ENCODE measurements around the gene POU1F1.

Gene POU1F1, protein sequence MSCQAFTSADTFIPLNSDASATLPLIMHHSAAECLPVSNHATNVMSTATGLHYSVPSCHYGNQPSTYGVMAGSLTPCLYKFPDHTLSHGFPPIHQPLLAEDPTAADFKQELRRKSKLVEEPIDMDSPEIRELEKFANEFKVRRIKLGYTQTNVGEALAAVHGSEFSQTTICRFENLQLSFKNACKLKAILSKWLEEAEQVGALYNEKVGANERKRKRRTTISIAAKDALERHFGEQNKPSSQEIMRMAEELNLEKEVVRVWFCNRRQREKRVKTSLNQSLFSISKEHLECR

DNA sequence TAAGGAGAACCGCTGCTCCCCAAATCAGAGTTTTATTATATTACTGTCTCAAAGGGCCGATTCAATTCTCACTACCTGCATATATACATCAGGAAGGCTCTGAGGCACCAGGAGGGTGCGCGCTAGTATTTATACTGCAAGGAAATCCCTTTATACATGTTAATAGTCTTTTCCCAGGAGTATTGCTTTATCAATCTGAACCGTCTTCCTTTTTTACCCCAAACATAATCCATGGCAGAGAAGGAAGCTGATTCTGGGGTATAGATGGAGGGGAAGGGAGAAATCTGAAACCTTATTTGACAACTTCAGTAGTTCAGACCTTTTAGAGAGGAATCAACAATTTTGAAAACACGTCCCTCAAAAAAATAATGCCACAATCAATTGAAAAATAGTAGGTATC lies at the start of gene POU1F1:
Gene POU1F1 (minus strand): TSS at position 101 of the 400 bp plus-strand sequence. CDS start 122 bp downstream, outside the sequence.
- TF ChIP-seq, protein P1, sequence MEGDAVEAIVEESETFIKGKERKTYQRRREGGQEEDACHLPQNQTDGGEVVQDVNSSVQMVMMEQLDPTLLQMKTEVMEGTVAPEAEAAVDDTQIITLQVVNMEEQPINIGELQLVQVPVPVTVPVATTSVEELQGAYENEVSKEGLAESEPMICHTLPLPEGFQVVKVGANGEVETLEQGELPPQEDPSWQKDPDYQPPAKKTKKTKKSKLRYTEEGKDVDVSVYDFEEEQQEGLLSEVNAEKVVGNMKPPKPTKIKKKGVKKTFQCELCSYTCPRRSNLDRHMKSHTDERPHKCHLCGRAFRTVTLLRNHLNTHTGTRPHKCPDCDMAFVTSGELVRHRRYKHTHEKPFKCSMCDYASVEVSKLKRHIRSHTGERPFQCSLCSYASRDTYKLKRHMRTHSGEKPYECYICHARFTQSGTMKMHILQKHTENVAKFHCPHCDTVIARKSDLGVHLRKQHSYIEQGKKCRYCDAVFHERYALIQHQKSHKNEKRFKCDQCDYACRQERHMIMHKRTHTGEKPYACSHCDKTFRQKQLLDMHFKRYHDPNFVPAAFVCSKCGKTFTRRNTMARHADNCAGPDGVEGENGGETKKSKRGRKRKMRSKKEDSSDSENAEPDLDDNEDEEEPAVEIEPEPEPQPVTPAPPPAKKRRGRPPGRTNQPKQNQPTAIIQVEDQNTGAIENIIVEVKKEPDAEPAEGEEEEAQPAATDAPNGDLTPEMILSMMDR (IDR thresholded peaks at IDR 0.05) = no peak

DNA sequence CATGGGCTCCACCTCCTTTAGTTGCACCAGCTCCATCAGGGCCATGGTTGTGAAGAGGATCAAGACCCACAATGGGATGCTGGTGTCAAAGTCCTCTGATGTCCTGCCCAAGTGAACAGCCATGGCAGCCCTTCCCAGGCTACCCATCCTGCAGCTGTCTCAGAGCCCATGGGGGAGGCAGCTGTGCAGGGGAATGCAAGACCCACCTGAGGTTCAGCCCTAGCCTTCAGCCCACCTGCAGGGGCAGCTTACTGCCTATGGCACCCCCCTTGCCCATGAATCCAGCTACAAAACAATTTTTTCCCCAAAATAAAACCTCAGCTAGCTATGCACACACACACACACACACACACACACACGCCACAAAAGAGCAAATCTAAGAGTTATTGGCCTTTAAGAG lies 48.2 kb upstream of the POU1F1 start:
- TF ChIP-seq, protein P1 (IDR thresholded peaks at IDR 0.05) = no peak

DNA sequence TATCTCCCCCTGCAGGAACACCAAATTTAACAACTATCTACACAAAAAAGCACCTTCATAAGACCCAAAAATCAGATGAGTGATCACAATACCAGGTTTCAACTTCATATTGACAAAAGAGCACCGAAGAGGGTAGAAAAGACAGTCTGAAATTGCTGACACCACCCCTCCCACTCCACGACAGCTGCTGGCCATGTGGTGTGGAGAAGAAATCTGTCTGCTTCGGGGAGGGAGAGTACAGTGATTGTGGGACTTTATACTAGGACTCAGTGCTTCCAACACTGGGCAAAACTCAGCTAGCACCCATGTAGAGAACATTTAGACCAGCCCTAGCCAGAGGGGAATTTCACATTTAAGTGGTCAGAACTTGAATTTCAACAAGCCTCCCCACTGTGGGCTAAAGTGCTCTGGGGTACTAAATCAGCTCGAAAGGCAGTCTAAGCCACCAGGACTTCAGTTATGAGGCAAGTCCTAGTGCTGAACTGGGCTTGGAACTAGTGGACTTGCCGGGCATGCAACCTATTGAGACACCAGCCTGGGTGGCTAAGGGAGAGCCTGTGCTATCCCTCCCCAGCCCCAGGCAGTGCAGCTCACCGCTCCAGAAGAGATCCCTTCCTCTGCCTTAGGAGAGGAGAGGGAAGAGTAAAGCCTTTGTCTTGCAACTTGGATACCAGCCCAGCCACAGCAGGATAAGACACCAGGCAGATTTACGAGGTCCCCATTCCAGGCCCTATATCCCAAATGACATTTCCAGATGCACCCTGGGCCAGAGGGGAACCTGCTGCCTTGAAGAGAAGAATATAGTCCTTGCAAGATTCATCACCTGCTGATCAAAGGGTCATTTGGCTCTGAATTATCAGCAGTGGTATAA lies 44.6 kb upstream of the POU1F1 start:
- TF ChIP-seq, protein P1 (IDR thresholded peaks at IDR 0.05) = no peak

DNA sequence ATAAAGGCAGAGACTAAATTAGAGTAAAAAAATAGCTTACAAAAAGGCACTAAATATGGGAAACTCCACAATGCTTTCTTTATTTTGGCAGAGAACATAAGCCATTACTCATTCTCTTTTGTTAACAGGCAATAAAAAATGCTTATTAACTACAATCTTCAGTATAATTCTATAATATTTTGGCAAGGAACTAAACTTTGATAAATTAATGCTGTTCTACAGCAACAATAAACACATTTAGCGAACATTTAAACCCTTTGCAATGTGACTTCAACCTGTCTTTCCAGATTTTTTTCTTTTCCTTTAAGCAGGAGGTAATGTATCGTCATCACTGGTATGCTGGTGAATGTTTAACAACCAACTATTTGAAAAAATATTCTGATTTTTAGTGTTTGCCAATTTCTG lies 42.2 kb upstream of the POU1F1 start:
- TF ChIP-seq, protein P1 (IDR thresholded peaks at IDR 0.05) = no peak

DNA sequence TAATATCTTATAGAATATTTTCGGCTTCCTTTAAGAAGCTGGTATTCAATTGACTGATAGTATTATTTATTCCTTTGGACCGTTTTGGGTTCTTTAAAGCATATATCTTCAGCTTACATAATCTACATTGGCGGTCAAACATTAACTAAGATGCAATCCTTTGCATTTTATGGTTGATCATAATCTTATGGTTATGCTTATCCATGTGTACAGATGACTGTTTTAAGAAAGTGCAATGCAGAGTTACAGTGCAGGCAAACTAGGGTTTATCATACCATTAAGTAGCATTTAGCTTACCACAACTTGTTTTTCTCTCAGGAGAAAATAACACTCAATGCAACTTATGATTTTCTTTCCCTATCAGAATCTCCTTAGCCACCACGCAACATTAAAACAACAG lies 41.4 kb upstream of the POU1F1 start:
- TF ChIP-seq, protein P1 (IDR thresholded peaks at IDR 0.05) = no peak

DNA sequence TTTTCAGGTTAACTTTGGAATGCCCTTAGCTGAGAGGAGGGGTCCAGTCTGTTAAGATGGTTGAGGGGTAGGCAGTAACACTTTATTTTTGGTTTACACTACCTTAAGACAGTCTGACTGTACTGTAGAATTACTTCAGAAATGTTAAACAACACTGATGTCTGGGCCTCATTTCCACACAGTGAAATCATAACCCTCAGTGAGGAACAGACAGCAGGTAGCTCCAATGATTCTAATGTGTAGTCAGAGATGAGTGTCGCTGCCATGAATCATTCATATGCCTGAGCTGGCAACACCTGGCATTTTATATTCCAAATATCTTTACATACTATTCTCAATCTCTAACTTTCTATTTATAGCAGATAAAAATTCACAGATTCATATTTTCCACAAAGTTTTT lies 37.3 kb upstream of the POU1F1 start:
- TF ChIP-seq, protein P1 (IDR thresholded peaks at IDR 0.05) = no peak

DNA sequence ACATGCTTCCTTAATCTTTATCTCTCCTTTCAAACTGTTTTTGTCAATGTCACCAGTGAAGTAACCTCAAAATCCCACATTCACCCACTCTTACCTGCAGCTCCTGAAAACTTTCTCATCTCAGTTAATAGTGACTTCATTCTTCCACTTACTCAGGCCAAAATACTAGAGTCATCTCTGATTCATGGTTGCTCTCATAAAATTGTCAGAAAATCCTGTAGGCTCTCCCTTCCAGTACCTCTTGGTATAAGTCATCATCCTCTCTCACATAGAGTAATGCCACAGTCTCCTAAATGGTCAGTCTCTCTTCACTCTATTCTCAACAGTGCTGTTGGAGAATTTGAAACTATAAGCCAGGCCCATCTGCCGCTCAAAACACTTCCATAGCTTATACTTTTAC lies 34.9 kb upstream of the POU1F1 start:
- TF ChIP-seq, protein P1 (IDR thresholded peaks at IDR 0.05) = no peak

All from LNCAP (cell line).